NCI-H510A (cell line): ENCODE data around the gene ARHGAP25.

Experiments used
- DNase-seq: peaks from one replicate; lab custom pipeline; 2025; lab: John Stamatoyannopoulos, UW

ARHGAP25 gene

GRCh38 chr2:68832233-68832869 is 97.7 kb downstream of the ARHGAP25 start:
- no peak for DNase-seq

GRCh38 chr2:68833162-68833561 is 98.6 kb downstream of the ARHGAP25 start:
- DNase-seq, result no peak

- no peak for DNase-seq
Measured at GRCh38 chr2:68834737-68835376, 100.2 kb downstream of the ARHGAP25 start.

GRCh38 chr2:68835621-68836020 is 101.0 kb downstream of the ARHGAP25 start:
- DNase-seq, result no peak

GRCh38 chr2:68837164-68837860 is 102.7 kb downstream of the ARHGAP25 start:
- no peak for DNase-seq

GRCh38 chr2:68837861-68838341 is 103.3 kb downstream of the ARHGAP25 start:
- DNase-seq, result no peak

- DNase-seq, result no peak
Measured at GRCh38 chr2:68838641-68839040, 104.0 kb downstream of the ARHGAP25 start.

- no peak for DNase-seq
Measured at GRCh38 chr2:68839260-68839833, 104.7 kb downstream of the ARHGAP25 start.

GRCh38 chr2:68845043-68845442 is 110.4 kb downstream of the ARHGAP25 start:
- DNase-seq, result no peak

GRCh38 chr2:68846091-68846490 is 111.5 kb downstream of the ARHGAP25 start:
- no peak for DNase-seq

- DNase-seq, result no peak
Measured at GRCh38 chr2:68847751-68848150, 113.1 kb downstream of the ARHGAP25 start.

- DNase-seq, result no peak
Measured at GRCh38 chr2:68849579-68850030, 115.0 kb downstream of the ARHGAP25 start.

GRCh38 chr2:68850524-68850923 is 115.9 kb downstream of the ARHGAP25 start:
- no peak for DNase-seq

GRCh38 chr2:68853035-68853434 is 118.4 kb downstream of the ARHGAP25 start:
- DNase-seq, result no peak

- no peak for DNase-seq
Measured at GRCh38 chr2:68853915-68854314, 119.3 kb downstream of the ARHGAP25 start.

- DNase-seq, result no peak
Measured at GRCh38 chr2:68854476-68854875, 119.9 kb downstream of the ARHGAP25 start.

- no peak for DNase-seq
Measured at GRCh38 chr2:68855550-68855949, 120.9 kb downstream of the ARHGAP25 start.

- no peak for DNase-seq
Measured at GRCh38 chr2:68857202-68857845, 122.7 kb downstream of the ARHGAP25 start.

GRCh38 chr2:68857855-68858456 is 123.3 kb downstream of the ARHGAP25 start:
- DNase-seq, result no peak

GRCh38 chr2:68860111-68860510 is 125.5 kb downstream of the ARHGAP25 start:
- DNase-seq, result no peak

GRCh38 chr2:68861330-68861729 is 126.7 kb downstream of the ARHGAP25 start:
- DNase-seq, result no peak

GRCh38 chr2:68862889-68863288 is 128.3 kb downstream of the ARHGAP25 start:
- DNase-seq, result no peak
